IPS-20b (cell line): ENCODE data around the gene FTO.

Experiments used
- H3K27ac ChIP-seq: one replicate; pipeline ENCODE4 v1.5.1; 2013; ENCODE audit warnings: low read length
- H3K27me3 ChIP-seq: 2 replicates; pipeline ENCODE4 v1.6.1; 2013; ENCODE audit warnings: mild to moderate bottlenecking, low read length, inconsistent platforms; ENCODE audit not compliant: insufficient read depth
- H3K36me3 ChIP-seq: 2 replicates; pipeline ENCODE4 v1.6.1; 2013; ENCODE audit warnings: low read depth, mild to moderate bottlenecking, inconsistent platforms, low read length, moderate library complexity; ENCODE audit not compliant: insufficient read depth
- H3K4me1 ChIP-seq: 2 replicates; pipeline ENCODE4 v1.6.1; 2013; ENCODE audit warnings: mild to moderate bottlenecking, control low read depth, inconsistent platforms, low read length, moderate library complexity; ENCODE audit not compliant: insufficient read depth
- H3K4me3 ChIP-seq: 2 replicates; pipeline ENCODE4 v1.5.1; 2013; ENCODE audit warnings: mild to moderate bottlenecking, low read length, inconsistent platforms
- H3K9ac ChIP-seq: 2 replicates; pipeline ENCODE4 v1.6.1; 2013; ENCODE audit warnings: low read depth, mild to moderate bottlenecking, inconsistent platforms, low read length, moderate library complexity
- H3K9me3 ChIP-seq: 2 replicates; pipeline ENCODE4 v1.6.1; 2013; ENCODE audit warnings: mild to moderate bottlenecking, low read depth, low read length, inconsistent platforms; ENCODE audit not compliant: insufficient read depth

Gene FTO

DNA sequence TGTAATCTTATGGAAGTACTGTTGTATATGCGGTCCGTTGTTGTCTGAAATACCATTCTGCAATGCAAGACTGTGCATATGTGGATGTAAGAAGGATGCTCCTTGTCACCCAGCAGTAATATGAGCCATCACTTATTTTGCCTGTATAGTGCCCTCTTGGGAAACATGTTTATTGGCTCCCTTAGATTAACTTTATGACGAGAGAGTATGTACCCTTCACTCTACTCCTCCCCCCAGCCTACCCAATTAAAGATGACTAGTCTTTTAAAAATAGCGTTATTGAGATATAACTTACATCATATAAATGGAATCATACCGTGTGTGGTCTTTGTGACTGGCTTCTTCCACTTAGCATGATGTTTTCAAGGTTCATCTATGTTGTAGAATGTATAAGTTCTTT is 33.6 kb downstream of the FTO start:
- no peaks in the 10 kb centered on the region for H3K9me3 ChIP-seq
- H3K27ac ChIP-seq = no peak overlapping the region
- H3K36me3 ChIP-seq = no peaks in the 10 kb centered on the region
- no peaks in the 10 kb centered on the region for H3K27me3 ChIP-seq
- no peaks in the 10 kb centered on the region; the same call in 1 of the 2 replicates for H3K4me1 ChIP-seq
- no peak overlapping the region for H3K4me3 ChIP-seq
- no peak overlapping the region for H3K9ac ChIP-seq

DNA sequence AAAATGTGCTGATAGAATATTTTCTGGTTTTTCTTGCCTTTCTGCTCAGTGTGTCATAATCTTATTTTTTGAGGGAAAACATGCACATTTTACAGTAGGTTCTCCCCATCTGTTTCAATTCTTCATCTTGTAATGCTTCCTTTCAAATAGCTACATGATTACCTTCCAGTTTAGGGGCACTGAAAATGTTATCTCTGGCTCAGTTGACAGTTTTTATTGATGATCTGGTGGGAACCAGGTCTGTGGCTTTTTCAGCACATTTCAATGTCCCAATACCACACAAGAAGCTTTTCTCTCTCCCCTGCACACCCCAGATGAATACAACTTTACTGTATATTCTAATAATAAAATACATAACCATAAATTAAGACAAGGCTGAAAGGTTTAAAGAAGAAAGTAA is 36.5 kb downstream of the FTO start:
- Histone ChIP-seq H3K36me3 (no peaks in the 10 kb centered on the region), H3K27ac (no peak overlapping the region), H3K27me3 (no peaks in the 10 kb centered on the region), H3K9ac (no peak overlapping the region), H3K4me1 (peaks cover 13% of the 10 kb centered on the region), H3K9me3 (no peaks in the 10 kb centered on the region), H3K4me3 (no peak overlapping the region)

DNA sequence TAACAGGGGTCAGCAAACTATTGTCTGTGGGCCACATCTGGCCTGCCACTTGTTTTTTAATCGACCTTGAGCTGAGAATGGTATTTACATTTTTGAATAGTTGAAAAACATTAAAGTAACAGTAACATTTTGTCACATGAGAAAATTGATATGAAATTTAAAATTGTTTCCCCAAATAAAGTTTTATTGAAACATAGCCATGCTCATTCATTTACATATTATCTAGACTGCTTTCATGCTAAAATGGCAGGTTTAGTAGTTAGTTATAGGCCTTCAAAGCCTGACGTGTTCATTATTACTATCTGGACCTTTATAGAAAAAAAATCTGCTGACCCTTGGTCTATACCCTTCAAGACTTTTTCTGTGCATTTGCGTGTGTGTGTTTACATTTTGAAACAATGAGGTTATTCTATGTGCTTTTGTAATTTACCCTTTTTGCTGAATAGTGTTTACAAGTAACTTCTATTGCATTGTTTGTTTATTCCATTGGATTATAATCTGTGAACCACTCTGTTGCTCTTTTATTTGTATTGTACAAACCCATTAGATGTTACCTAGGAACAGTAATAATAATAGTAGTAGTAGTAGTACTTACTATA is 37.1 kb downstream of the FTO start:
- no peak overlapping the region for H3K27ac ChIP-seq
- no peak overlapping the region for H3K9ac ChIP-seq
- no peak overlapping the region for H3K4me3 ChIP-seq
- no peaks in the 10 kb centered on the region for H3K9me3 ChIP-seq
- no peaks in the 10 kb centered on the region for H3K27me3 ChIP-seq
- no peaks in the 10 kb centered on the region for H3K36me3 ChIP-seq
- H3K4me1 ChIP-seq = peaks cover 17% of the 10 kb centered on the region

DNA sequence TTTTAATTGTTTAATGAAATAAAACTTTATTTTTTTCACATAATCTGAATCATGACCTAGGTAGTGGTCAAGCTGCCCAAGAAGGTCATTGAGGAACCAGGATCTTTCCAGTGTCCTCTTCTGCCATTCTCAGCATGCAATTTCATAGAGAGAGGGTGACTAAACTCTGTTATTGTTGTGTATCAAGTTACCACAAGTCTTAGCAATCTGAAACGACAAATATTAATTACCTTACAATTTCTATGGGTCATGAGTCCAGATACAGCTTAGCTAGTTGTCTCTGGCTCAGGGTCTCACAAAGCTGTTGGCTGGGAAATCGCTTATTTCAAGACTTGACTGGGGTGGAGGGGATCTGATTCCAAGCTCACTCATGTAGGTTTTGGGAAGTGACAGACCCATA is 37.6 kb downstream of the FTO start:
- H3K4me3 ChIP-seq = no peak overlapping the region
- H3K36me3 ChIP-seq = no peaks in the 10 kb centered on the region
- H3K4me1 ChIP-seq = peaks cover 17% of the 10 kb centered on the region
- H3K9ac ChIP-seq = no peak overlapping the region
- H3K27ac ChIP-seq = no peak overlapping the region
- no peaks in the 10 kb centered on the region for H3K27me3 ChIP-seq
- no peaks in the 10 kb centered on the region for H3K9me3 ChIP-seq

DNA sequence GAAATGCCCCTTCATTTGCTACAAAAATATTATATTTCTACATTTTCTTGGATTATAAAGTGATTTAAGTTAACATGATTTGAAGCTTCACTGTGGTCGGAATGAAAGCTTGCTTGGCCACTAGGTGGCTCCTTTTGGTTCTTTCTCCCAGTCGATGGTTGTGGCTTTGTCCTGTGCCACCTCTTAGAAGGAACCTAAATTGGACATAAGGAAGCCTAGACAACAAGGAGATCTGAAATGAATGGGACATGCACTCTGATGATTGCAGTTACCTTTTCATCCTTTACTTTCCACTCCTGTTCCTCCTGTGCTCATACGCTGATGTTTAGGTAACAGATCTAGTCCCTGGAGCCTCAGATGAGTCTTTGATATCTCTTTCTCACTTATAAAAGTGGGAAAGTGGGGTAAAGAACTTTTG is 39.2 kb downstream of the FTO start:
- Histone ChIP-seq H3K9me3 (no peaks in the 10 kb centered on the region), H3K4me3 (no peak overlapping the region), H3K27ac (no peak overlapping the region), H3K9ac (no peak overlapping the region), H3K27me3 (no peaks in the 10 kb centered on the region), H3K4me1 (peaks cover 17% of the 10 kb centered on the region), H3K36me3 (no peaks in the 10 kb centered on the region)

DNA sequence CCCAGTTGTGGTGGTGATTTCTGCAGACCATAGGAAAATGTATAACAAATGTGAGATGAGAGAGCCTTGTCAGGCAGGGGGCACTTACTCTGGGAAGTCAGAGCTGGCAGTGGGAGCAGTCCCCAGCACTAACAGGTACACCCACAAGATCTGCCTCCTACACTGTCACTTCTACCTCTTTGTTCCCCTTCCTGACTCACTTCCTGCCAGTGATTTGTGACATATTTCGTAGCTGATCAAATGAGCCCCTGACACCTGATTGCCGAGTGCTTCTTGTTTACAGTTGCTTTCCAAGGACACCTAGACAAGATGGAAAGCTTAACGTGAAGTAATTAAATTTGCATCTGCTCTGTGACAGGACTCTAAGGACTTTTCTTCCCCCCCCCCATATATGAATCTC is 40.5 kb downstream of the FTO start:
- no peaks in the 10 kb centered on the region for H3K27me3 ChIP-seq
- no peaks in the 10 kb centered on the region for H3K9me3 ChIP-seq
- H3K9ac ChIP-seq = no peak overlapping the region
- H3K4me3 ChIP-seq = no peak overlapping the region
- no peak overlapping the region for H3K27ac ChIP-seq
- no peaks in the 10 kb centered on the region for H3K36me3 ChIP-seq
- peaks cover 17% of the 10 kb centered on the region for H3K4me1 ChIP-seq

DNA sequence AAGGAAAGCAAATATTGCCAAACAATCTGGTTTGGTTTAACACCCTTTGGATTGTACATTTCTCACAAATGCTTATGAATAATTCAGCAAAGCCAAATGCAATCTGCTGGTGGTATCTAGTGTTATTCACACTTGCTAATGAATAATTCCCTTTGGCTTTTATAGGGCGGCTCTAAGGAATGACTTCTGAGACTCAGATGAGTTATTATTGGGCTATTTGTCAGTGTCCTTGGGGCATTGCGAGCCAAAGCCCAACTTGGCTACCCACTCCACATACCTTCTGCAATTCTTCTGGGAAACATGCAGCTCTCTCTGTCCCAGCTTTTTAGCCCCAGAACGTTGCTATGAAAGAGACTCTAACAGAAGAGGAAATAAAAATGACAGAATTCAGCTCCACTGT is 41.1 kb downstream of the FTO start:
- Histone ChIP-seq H3K36me3 (no peaks in the 10 kb centered on the region), H3K9ac (no peak overlapping the region), H3K9me3 (no peaks in the 10 kb centered on the region), H3K4me3 (no peak overlapping the region), H3K27me3 (no peaks in the 10 kb centered on the region), H3K27ac (no peak overlapping the region), H3K4me1 (peaks cover 17% of the 10 kb centered on the region)

DNA sequence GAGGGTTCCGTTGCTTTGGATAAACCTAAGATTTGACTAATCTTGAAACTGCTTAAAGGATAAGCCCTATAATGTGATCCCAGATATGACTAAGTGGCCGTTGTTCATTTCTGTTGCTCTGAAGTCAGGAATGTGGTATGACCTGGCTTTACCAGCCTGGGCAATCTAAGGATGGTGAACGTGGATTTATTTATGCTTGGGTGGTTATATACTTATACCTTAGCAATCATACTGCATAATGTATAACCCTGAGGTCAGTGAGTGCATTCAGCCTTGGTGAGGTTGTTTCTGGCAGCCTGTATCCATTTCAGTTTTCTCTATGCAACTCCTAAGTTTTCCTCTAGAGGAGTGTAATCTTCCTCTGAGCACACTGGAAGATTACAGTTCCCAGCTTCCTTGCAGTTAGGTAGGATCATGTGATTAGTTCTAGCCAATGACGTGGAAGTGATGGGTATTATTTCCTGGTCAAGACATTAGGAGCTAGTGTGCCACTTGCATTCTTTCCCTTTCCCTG is 41.9 kb downstream of the FTO start:
- H3K4me3 ChIP-seq = no peak overlapping the region
- H3K27ac ChIP-seq = no peak overlapping the region
- H3K4me1 ChIP-seq = peaks cover 17% of the 10 kb centered on the region
- no peak overlapping the region for H3K9ac ChIP-seq
- no peaks in the 10 kb centered on the region for H3K9me3 ChIP-seq
- no peaks in the 10 kb centered on the region for H3K27me3 ChIP-seq
- H3K36me3 ChIP-seq = no peaks in the 10 kb centered on the region

DNA sequence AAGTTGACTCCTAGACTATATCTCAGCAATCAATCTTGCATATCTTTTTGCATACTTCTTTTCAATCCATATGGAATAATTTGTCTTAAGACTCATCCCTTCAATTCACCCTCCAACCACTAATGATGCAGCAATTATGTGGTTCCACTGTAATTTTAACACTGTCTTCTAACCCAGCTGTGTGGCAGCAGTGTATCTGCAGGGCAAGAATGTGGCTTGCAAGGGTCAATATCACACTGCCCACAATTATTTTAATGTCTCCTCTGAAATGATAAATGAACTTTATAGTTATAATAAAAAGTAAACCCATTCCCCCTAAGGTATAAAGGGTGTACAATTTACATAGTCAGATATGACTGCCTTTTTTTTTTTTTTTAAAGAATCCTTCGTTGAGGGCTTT is 48.6 kb downstream of the FTO start:
- Histone ChIP-seq H3K27me3 (no peaks in the 10 kb centered on the region), H3K4me3 (no peak overlapping the region), H3K4me1 (peaks cover 5% of the 10 kb centered on the region), H3K36me3 (no peaks in the 10 kb centered on the region), H3K9me3 (no peaks in the 10 kb centered on the region), H3K9ac (no peak overlapping the region), H3K27ac (no peak overlapping the region)

DNA sequence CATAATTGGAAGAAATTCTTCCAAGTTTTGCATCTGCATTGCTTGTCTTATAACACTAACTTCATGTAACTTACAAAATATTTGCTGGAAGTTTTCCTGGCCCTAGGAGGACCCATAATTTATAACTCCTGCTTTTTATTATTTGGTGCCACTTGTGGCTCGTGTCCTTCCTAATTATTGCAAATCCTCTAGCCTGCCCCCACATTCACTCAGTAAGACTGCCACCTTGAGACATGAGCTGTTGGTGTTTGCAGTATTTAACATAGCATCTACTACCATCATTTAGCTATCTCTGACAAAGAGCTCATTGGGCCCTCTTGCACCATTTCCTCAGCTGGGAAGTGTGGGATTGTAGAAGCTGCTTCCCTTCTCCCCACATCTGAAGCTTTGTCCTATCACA is 49.5 kb downstream of the FTO start:
- H3K27me3 ChIP-seq = no peaks in the 10 kb centered on the region
- H3K36me3 ChIP-seq = no peaks in the 10 kb centered on the region
- H3K27ac ChIP-seq = no peak overlapping the region
- H3K9ac ChIP-seq = no peak overlapping the region
- no peak overlapping the region for H3K4me3 ChIP-seq
- H3K9me3 ChIP-seq = no peaks in the 10 kb centered on the region
- H3K4me1 ChIP-seq = peaks cover 5% of the 10 kb centered on the region

DNA sequence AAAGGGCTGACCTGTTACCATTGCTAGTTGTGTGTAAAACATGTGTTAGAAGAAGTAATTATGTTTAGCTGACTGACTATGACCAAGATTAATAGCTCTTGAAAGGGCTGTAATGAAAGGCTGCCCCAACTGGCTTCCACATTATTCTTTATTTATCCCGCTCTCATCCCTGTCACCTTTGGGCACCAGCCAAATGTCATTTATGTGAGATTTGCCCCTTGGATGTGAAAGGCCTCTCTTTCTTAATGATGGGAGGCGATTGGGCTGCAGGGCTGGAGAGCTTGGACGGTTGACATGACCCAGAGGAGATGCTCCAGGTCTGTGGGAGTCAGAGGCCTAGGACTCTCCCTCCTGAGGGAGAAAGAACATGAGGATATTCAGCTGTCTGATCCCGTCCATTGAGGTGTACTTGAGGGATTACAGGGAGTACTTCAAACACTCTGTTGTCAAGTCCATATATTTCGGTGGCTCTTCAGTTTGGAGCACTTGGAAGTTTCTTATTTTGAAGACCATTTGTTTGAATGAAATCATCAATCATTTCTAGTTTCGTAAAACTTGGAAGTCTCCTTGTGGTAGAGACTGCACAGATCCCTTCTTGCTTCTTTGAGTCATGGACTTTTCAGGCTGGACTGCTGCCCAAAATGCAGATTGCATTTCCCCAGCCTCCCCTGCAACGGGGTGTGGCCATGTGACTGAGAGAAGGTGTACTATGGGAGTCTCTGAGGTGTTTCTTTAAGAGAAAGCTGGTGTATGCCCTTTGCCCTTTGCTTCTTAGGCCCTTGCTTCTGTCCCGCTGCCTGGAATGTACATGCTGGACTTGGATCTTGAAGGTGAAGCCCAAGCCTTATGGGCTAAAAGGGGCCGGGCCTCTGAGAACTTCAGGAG is 51.3 kb downstream of the FTO start:
- no peak overlapping the region for H3K9ac ChIP-seq
- H3K27ac ChIP-seq = no peak overlapping the region
- H3K4me1 ChIP-seq = peaks cover 5% of the 10 kb centered on the region

More for the DNA sequence above, 51.3 kb downstream of the FTO start:
- H3K36me3 ChIP-seq = no peaks in the 10 kb centered on the region
- H3K9me3 ChIP-seq = no peaks in the 10 kb centered on the region
- no peak overlapping the region for H3K4me3 ChIP-seq
- H3K27me3 ChIP-seq = no peaks in the 10 kb centered on the region
